ENCODE measurements around the gene FAM174A. TPM values are rescaled to one million over a fixed set of nuclear protein-coding genes. Genes with fewer than 3 reads are reported as not detected.

FAM174A gene
- total and polyA plus RNA-seq, 2 of the 4 experiments (the other 2 are of a cell fraction): 2.7 to 10.3 TPM

DNA sequence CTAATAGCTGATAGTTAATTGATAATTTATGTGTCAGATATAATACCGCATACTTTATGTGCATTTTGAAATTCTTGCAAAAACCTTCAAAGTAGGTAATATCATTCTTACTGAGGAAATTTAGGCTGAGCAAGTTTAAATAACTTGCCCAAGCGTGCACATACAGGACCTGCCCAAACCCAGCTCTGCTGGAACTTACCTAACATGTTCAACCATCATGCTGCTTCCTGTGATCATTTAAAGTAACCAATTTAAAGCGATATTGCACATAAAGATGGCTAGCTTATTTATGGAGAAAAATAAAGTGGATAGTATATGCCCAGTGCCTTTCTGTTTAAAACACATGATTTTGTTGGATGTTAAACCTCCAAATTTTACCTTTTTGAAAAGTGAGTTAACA, 4.3 kb downstream of the FAM174A start:
- H3K9me1 ChIP-seq (ENCODE audit: insufficient read depth, low read length): no peaks in the 10 kb centered on the region
- no peak for TF ChIP-seq FOS (IDR thresholded peaks at IDR 0.05; ENCODE audit: low read depth, low read length)
- no peak for TF ChIP-seq MAZ (IDR thresholded peaks at IDR 0.05; ENCODE audit: borderline replicate concordance, low read depth, low read length)
- TF ChIP-seq, protein P1, sequence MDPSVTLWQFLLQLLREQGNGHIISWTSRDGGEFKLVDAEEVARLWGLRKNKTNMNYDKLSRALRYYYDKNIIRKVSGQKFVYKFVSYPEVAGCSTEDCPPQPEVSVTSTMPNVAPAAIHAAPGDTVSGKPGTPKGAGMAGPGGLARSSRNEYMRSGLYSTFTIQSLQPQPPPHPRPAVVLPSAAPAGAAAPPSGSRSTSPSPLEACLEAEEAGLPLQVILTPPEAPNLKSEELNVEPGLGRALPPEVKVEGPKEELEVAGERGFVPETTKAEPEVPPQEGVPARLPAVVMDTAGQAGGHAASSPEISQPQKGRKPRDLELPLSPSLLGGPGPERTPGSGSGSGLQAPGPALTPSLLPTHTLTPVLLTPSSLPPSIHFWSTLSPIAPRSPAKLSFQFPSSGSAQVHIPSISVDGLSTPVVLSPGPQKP (IDR thresholded peaks at IDR 0.05; ENCODE audit: borderline replicate concordance, low read depth, low read length): no peak
- TF ChIP-seq BHLHE40 (IDR thresholded peaks at IDR 0.05; ENCODE audit: low read depth, low read length): no peak
- no peak for TF ChIP-seq RAD21 (IDR thresholded peaks at IDR 0.05; ENCODE audit: low read length)
- no peak overlapping the region for H3K9ac ChIP-seq (ENCODE audit: low read depth, low read length)
- POLR2A ChIA-PET (ENCODE audit: unreplicated experiment): no interaction called here
- ATAC-seq (ENCODE audit: low read depth): no peak
- intact Hi-C loops (cut with micrococcal nuclease): no loop called here
- H2BK20ac ChIP-seq (ENCODE audit: low read depth, low read length): no peak overlapping the region
- DNase-seq: no peak
- no peaks in the 10 kb centered on the region for H3K4me1 ChIP-seq (ENCODE audit: control insufficient read depth, insufficient read depth, low read length)
- no peak overlapping the region for H3K4me3 ChIP-seq (ENCODE audit: insufficient read depth, low read depth, low read length)
- no peak overlapping the region for H4K91ac ChIP-seq (ENCODE audit: insufficient read depth, low read depth, low read length)
- H3K23ac ChIP-seq (ENCODE audit: low read depth, low read length): no peak overlapping the region
- CTCF ChIA-PET: no interaction called here
- no peak overlapping the region for H2BK15ac ChIP-seq (ENCODE audit: low read depth, low read length)
- H2BK5ac ChIP-seq (ENCODE audit: low read depth, low read length, poor library complexity, severe bottlenecking): no peak overlapping the region
- in situ Hi-C loops (cut with MboI; ENCODE audit: low sequenced_read_pairs): no loop called here
- no peak overlapping the region for H3K4ac ChIP-seq (ENCODE audit: low read depth, low read length)
- H3K9me3 ChIP-seq (ENCODE audit: control insufficient read depth, insufficient read depth, low read length): no peaks in the 10 kb centered on the region
- no peak overlapping the region for H2AFZ ChIP-seq (replicated peaks; ENCODE audit: low read length, poor library complexity)
- H2AK5ac ChIP-seq (ENCODE audit: low read depth, low read length): no peak overlapping the region
- H4K8ac ChIP-seq (ENCODE audit: low read depth in 2 of 2, low read length in 2 of 2): no peak overlapping the region
- no peak overlapping the region for H2BK120ac ChIP-seq (ENCODE audit: low read depth, low read length)
- dilution Hi-C loops (cut with HindIII; ENCODE audit: low sequenced_read_pairs, unreplicated experiment): no loop called here
- H3K27ac ChIP-seq (ENCODE audit: insufficient read depth, low read length): no peak overlapping the region
- no peaks in the 10 kb centered on the region for H3K36me3 ChIP-seq (ENCODE audit: control insufficient read depth, insufficient read depth, low read length)
- no peak overlapping the region for H3K18ac ChIP-seq (ENCODE audit: low read depth, low read length)
- H4K5ac ChIP-seq (ENCODE audit: low read depth, low read length): no peak overlapping the region
- H3K4me2 ChIP-seq (ENCODE audit: low read depth, low read length): no peak overlapping the region
- H3K14ac ChIP-seq (replicated peaks; ENCODE audit: low read depth, low read length): no peak overlapping the region
- peaks cover 15 to 23% of the 10 kb centered on the region in 2 experiments for H3K79me1 ChIP-seq (ENCODE audit: low read depth in 1 of 2, low read length in 2 of 2)
- no peaks in the 10 kb centered on the region; the same call in 1 of the 2 replicates for H4K20me1 ChIP-seq (ENCODE audit: insufficient read depth, low read length)
- H3K56ac ChIP-seq (ENCODE audit: extremely low read depth, insufficient read depth, low read length): no peak overlapping the region
- no TSS peak for BruUV-seq (replicated peaks)
- no peaks in the 10 kb centered on the region for H3K27me3 ChIP-seq (ENCODE audit: control insufficient read depth, insufficient read depth, low read length)
- H2AK9ac ChIP-seq (replicated peaks; ENCODE audit: low read depth, low read length, poor library complexity): no peak overlapping the region
- WGBS, 2 experiments (ENCODE audit: extremely low coverage in 2 of 2, insufficient read length in 1 of 2): no CpG with 5 or more reads among the region's 3 CpGs
